ENCODE results near the gene IMP4. TPM values are rescaled to one million over a fixed set of nuclear protein-coding genes. Genes with fewer than 3 reads are reported as not detected.

The IMP4 gene
- total RNA-seq, 4 donors from 2014 or later = 25.1 to 51.8 (median 43.3) TPM

- Histone ChIP-seq H3K36me3 (no peaks in the 10 kb centered on the region), H3K4me1 (peaks cover 4 to 5% of the 10 kb centered on the region in 2 donors), H3K27ac (no peak overlapping the region), H3K4me3 (no peak overlapping the region), H3K9me3 (no peaks in the 10 kb centered on the region), H3K27me3 (no peaks in the 10 kb centered on the region)
- no peak for TF ChIP-seq CTCF (IDR thresholded peaks at IDR 0.05)
- no peak for TF ChIP-seq POLR2A (IDR thresholded peaks at IDR 0.05)
- no peak for DNase-seq
- intact Hi-C loops (cut with DNase I; ENCODE audit: low total_unique reads) = no loop called here
Observed at GRCh38 chr2:130378206-130378897, 35.7 kb downstream of the IMP4 start.

GRCh38 chr2:130378898-130379214 lies 36.2 kb downstream of the IMP4 start:
- TF ChIP-seq POLR2A (IDR thresholded peaks at IDR 0.05) = no peak
- no peak for TF ChIP-seq CTCF (IDR thresholded peaks at IDR 0.05)
- no peak for DNase-seq
- no peaks in the 10 kb centered on the region for H3K9me3 ChIP-seq
- intact Hi-C loops (cut with DNase I; ENCODE audit: low total_unique reads) = no loop called here
- no peak overlapping the region for H3K4me3 ChIP-seq
- no peak overlapping the region for H3K27ac ChIP-seq
- H3K36me3 ChIP-seq = no peaks in the 10 kb centered on the region
- no peaks in the 10 kb centered on the region for H3K4me1 ChIP-seq
- no peaks in the 10 kb centered on the region for H3K27me3 ChIP-seq

GRCh38 chr2:130380096-130380934 lies 37.6 kb downstream of the IMP4 start:
- intact Hi-C loops (cut with DNase I; ENCODE audit: low total_unique reads) = no loop called here
- no peaks in the 10 kb centered on the region for H3K27me3 ChIP-seq
- no peak for DNase-seq
- no peaks in the 10 kb centered on the region for H3K4me1 ChIP-seq
- H3K9me3 ChIP-seq = no peaks in the 10 kb centered on the region
- H3K4me3 ChIP-seq = no peak overlapping the region
- no peaks in the 10 kb centered on the region for H3K36me3 ChIP-seq
- no peak overlapping the region for H3K27ac ChIP-seq
- TF ChIP-seq POLR2A (IDR thresholded peaks at IDR 0.05) (no peak), CTCF (IDR thresholded peaks at IDR 0.05) (no peak)

- H3K27ac ChIP-seq = no peak overlapping the region
- H3K9me3 ChIP-seq = no peaks in the 10 kb centered on the region
- no peaks in the 10 kb centered on the region for H3K36me3 ChIP-seq
- no peak for DNase-seq
- no peak for TF ChIP-seq CTCF (IDR thresholded peaks at IDR 0.05)
- no peak for TF ChIP-seq POLR2A (IDR thresholded peaks at IDR 0.05)
- intact Hi-C loops (cut with DNase I; ENCODE audit: low total_unique reads) = no loop called here
- H3K27me3 ChIP-seq = no peaks in the 10 kb centered on the region
- H3K4me1 ChIP-seq = no peaks in the 10 kb centered on the region
- no peak overlapping the region for H3K4me3 ChIP-seq
Observed at GRCh38 chr2:130381145-130381544, 38.4 kb downstream of the IMP4 start.

GRCh38 chr2:130381619-130382018 lies 38.9 kb downstream of the IMP4 start:
- H3K4me1 ChIP-seq = no peaks in the 10 kb centered on the region
- no peaks in the 10 kb centered on the region for H3K36me3 ChIP-seq
- no peak overlapping the region for H3K4me3 ChIP-seq
- no peaks in the 10 kb centered on the region for H3K27me3 ChIP-seq
- no peak for TF ChIP-seq POLR2A (IDR thresholded peaks at IDR 0.05)
- no peak for TF ChIP-seq CTCF (IDR thresholded peaks at IDR 0.05)
- DNase-seq = no peak
- H3K9me3 ChIP-seq = no peaks in the 10 kb centered on the region
- H3K27ac ChIP-seq = no peak overlapping the region
- intact Hi-C loops (cut with DNase I; ENCODE audit: low total_unique reads) = no loop called here

Measured in uterus (tissue), 4 donors.